ENCODE measurements around the gene ARHGAP20.

GRCh38 chr11:110606415-110606814, 105.8 kb downstream of the ARHGAP20 start:
- TF ChIP-seq CTCF (IDR thresholded peaks at IDR 0.05; ENCODE audit: low read length), result no peak
- no peak for TF ChIP-seq EZH2phosphoT487 (IDR thresholded peaks at IDR 0.05; ENCODE audit: low read length)
